Nephron (organoid): Measurements from ENCODE around the gene KIF2C.
"Not testable (repeated sequence)": the region's sequence is repeated elsewhere in the genome, so short reads cannot be mapped to it uniquely, and the experiment has no call there.

Experiments used
- H3K27ac Mint-ChIP-seq, 3 experiments: 2 replicates each; pipeline ENCODE4 v1.8.0; 2020; ENCODE audit warnings: mixed read lengths in 3 of 3, mild to moderate bottlenecking in 2 of 3, moderate library complexity in 1 of 3
- H3K27me3 Mint-ChIP-seq: 2 replicates; pipeline ENCODE4 v1.8.0; 2021; ENCODE audit warnings: low read depth, mild to moderate bottlenecking, moderate library complexity, mixed read lengths
- H3K36me3 Mint-ChIP-seq: 2 replicates; pipeline ENCODE4 v1.8.0; 2020; ENCODE audit warnings: low read depth, mixed read lengths
- H3K4me1 Mint-ChIP-seq: 2 replicates; pipeline ENCODE4 v1.8.0; 2020; ENCODE audit warnings: mixed read lengths
- H3K4me3 Mint-ChIP-seq, 3 experiments: 2 replicates each; pipeline ENCODE4 v1.8.0; 2020; ENCODE audit warnings: mild to moderate bottlenecking in 3 of 3, mixed read lengths in 3 of 3, moderate library complexity in 2 of 3
- H3K9me3 Mint-ChIP-seq: 2 replicates; pipeline ENCODE4 v1.8.0; 2020; ENCODE audit warnings: mixed read lengths
- TF ChIP-seq, protein P1 (sequence below), 3 experiments: fragments of 200-600 bp; sonication (generic); IDR thresholded peaks; one replicate each; pipeline ENCODE4 v1.5.0; 2021; ENCODE audit warnings: antibody characterized with exemption in 3 of 3; ENCODE audit not compliant: unreplicated experiment in 3 of 3

KIF2C gene

GRCh38 chr1:44790968-44791801, 51.5 kb downstream of the KIF2C start:
- TF ChIP-seq, protein P1, sequence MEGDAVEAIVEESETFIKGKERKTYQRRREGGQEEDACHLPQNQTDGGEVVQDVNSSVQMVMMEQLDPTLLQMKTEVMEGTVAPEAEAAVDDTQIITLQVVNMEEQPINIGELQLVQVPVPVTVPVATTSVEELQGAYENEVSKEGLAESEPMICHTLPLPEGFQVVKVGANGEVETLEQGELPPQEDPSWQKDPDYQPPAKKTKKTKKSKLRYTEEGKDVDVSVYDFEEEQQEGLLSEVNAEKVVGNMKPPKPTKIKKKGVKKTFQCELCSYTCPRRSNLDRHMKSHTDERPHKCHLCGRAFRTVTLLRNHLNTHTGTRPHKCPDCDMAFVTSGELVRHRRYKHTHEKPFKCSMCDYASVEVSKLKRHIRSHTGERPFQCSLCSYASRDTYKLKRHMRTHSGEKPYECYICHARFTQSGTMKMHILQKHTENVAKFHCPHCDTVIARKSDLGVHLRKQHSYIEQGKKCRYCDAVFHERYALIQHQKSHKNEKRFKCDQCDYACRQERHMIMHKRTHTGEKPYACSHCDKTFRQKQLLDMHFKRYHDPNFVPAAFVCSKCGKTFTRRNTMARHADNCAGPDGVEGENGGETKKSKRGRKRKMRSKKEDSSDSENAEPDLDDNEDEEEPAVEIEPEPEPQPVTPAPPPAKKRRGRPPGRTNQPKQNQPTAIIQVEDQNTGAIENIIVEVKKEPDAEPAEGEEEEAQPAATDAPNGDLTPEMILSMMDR (IDR thresholded peaks at IDR 0.05; ENCODE audit: unreplicated experiment in 3 of 3): no peak
- Mint-ChIP-seq H3K27me3 (peaks cover 3% of the 10 kb centered on the region), H3K36me3 (no peaks in the 10 kb centered on the region), H3K4me3 (no peak overlapping the region), H3K9me3 (no peaks in the 10 kb centered on the region), H3K4me1 (peaks cover 11% of the 10 kb centered on the region), H3K27ac (peak overlapping the region in 1 of 3 experiments; percentile 59)

DNA sequence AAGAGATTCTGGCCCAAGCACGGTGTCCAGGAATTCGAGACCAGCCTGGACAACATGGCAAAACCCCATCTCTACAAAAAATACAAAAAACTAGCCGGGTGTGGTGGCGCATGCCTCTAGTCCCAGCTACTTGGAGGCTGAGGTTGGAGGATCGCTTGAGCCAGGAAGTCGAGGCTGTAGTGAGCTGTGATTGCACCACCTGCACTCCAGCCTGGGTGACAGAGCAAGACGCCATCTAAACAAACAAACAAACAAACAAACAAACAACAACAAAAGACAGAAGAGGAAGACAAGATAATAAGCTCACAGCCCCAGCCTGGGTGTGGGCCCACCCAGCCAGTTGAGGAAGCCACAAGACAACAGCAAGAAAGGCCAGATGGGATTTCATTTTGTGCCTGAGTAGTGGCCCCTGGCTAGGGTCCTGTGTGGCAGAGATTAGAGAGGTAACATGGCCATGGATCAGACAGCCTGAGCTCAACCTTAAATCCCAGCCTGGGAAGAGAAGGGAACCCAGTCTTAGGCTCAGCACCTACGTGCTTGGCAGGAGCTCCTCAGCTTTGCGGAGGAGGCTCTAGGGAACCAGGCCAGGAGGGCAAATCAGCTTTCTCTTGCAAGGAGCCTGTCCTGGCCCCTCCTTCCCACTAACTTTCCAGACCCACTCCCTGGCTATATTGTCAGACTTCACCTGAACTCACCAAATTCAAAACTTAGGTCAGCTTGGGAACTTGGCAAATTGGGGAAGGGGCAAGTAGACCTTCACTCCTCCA, 53.3 kb downstream of the KIF2C start:
- H3K4me3 Mint-ChIP-seq: peak overlapping the region in 1 of 3 experiments; percentile 14
- H3K36me3 Mint-ChIP-seq: no peaks in the 10 kb centered on the region
- H3K27me3 Mint-ChIP-seq: no peaks in the 10 kb centered on the region
- H3K4me1 Mint-ChIP-seq: peaks cover 11% of the 10 kb centered on the region
- TF ChIP-seq, protein P1 (IDR thresholded peaks at IDR 0.05; ENCODE audit: unreplicated experiment in 3 of 3): no peak
- H3K9me3 Mint-ChIP-seq: no peaks in the 10 kb centered on the region
- H3K27ac Mint-ChIP-seq: peak overlapping the region; percentile 26 to 65 (median 57)

- not testable (repeated sequence) for H3K4me3 Mint-ChIP-seq, H3K27ac Mint-ChIP-seq
These were observed 58.2 kb downstream of the KIF2C start for GRCh38 chr1:44797886-44798285.

GRCh38 chr1:44798481-44799365, 59.1 kb downstream of the KIF2C start:
- peaks cover 27% of the 10 kb centered on the region for H3K4me1 Mint-ChIP-seq
- TF ChIP-seq, protein P1 (IDR thresholded peaks at IDR 0.05; ENCODE audit: unreplicated experiment in 3 of 3): no peak
- no peaks in the 10 kb centered on the region for H3K27me3 Mint-ChIP-seq
- H3K9me3 Mint-ChIP-seq: no peaks in the 10 kb centered on the region
- peak overlapping the region; percentile 94 to 99 (median 97) for H3K4me3 Mint-ChIP-seq
- H3K27ac Mint-ChIP-seq: peak overlapping the region; percentile 50 to 97 (median 90)
- H3K36me3 Mint-ChIP-seq: peaks cover 12% of the 10 kb centered on the region

More at GRCh38 chr1:44797886-44798285, 58.2 kb downstream of the KIF2C start:
- not testable (repeated sequence) for H3K9me3 Mint-ChIP-seq, H3K36me3 Mint-ChIP-seq, H3K27me3 Mint-ChIP-seq
- H3K4me1 Mint-ChIP-seq: peaks cover 27% of the 10 kb centered on the region

DNA sequence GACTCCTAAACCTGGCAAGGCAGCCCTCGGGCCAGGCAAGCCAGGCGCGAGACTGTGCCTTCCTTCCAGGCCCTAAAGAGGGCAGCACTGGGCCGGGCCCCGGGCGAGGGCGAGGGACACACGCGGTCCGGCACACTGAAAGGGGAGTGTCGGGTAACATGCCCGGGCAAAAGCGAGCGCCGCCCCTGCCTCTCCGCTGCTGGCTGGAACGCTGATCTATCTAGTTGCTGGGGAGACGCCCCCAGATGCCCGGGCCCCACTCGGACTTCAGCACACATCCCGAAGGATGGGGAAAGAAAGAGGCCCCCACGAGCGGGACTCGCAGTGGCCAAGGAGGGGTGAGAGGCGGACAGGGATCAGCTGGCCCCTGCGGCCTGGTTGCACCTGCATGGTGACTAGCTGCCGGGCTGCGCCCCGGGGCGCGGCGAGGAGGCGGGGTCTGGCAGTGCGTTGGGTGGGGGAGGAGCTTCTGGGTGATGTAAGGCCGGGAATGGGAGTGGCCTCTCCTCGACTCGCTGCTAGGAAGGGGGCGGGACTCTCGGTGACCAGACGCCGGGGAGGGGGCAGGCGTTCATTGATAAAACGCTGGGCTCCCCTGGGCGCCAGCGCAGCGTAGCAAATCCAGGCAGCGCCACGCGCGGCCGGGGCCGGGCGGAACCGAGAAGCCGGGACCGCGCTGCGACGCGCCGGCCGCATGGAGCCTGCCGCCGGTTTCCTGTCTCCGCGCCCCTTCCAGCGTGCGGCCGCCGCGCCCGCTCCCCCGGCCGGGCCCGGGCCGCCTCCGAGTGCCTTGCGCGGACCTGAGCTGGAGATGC, 60.3 kb downstream of the KIF2C start, which contains the start of gene PLK3:
Gene PLK3 (plus strand): TSS at position 608 of the 815 bp plus-strand sequence. CDS start 87 bp downstream, at position 695.
- Mint-ChIP-seq H3K4me1 (peaks cover 26% of the 10 kb centered on the region), H3K9me3 (no peaks in the 10 kb centered on the region), H3K4me3 (peak within 1 kb of the TSS; percentile 94 to 99 (median 97)), H3K36me3 (peaks cover 12% of the 10 kb centered on the region), H3K27ac (peak within 1 kb of the TSS; percentile 90 to 99 (median 97)), H3K27me3 (no peaks in the 10 kb centered on the region)
- TF ChIP-seq, protein P1 (IDR thresholded peaks at IDR 0.05; ENCODE audit: unreplicated experiment in 3 of 3): peak; percentile 88 to 95 (median 93)
